ENCODE data around the gene TAPBPL.
A peak's percentile ranks its signal among the peaks of the same experiment; 100 is the strongest.
"Not testable (repeated sequence)": the region's sequence is repeated elsewhere in the genome, so short reads cannot be mapped to it uniquely, and the experiment has no call there.

Gene TAPBPL

GRCh38 chr12:6462234-6462995, 10.6 kb downstream of the TAPBPL start:
- no peak for DNase-seq (ENCODE audit: low read depth in 2 of 2)

GRCh38 chr12:6463216-6463615, 11.4 kb downstream of the TAPBPL start:
- no peak for DNase-seq (ENCODE audit: low read depth in 2 of 2)

- DNase-seq (ENCODE audit: low read depth in 2 of 2) = no peak
These were observed 12.0 kb downstream of the TAPBPL start for GRCh38 chr12:6463858-6464257.

GRCh38 chr12:6464531-6464930, 12.7 kb downstream of the TAPBPL start:
- DNase-seq (ENCODE audit: low read depth in 2 of 2) = no peak

- peak in 1 of 2 experiments; percentile 44 for DNase-seq (ENCODE audit: low read depth in 2 of 2)
These were observed 13.8 kb downstream of the TAPBPL start for GRCh38 chr12:6465467-6466183.

- no peak for DNase-seq (ENCODE audit: low read depth in 2 of 2)
These were observed 14.3 kb downstream of the TAPBPL start for GRCh38 chr12:6466184-6466573.

GRCh38 chr12:6466751-6467150, 14.9 kb downstream of the TAPBPL start:
- DNase-seq (ENCODE audit: low read depth in 2 of 2) = not testable (repeated sequence)

GRCh38 chr12:6467571-6468282, 15.9 kb downstream of the TAPBPL start:
- DNase-seq (ENCODE audit: low read depth in 2 of 2) = not testable (repeated sequence)

- DNase-seq (ENCODE audit: low read depth in 2 of 2) = no peak
These were observed 16.4 kb downstream of the TAPBPL start for GRCh38 chr12:6468283-6468575.

GRCh38 chr12:6469092-6469491, 17.2 kb downstream of the TAPBPL start:
- DNase-seq (ENCODE audit: low read depth in 2 of 2) = no peak

GRCh38 chr12:6469609-6470374, 17.9 kb downstream of the TAPBPL start:
- DNase-seq (ENCODE audit: low read depth in 2 of 2) = no peak

GRCh38 chr12:6470375-6471163, 18.7 kb downstream of the TAPBPL start, which contains the start of gene VAMP1:
Gene VAMP1 (minus strand): TSS chr12:6470677. CDS start chr12:6470531, 146 bp downstream.
- DNase-seq (ENCODE audit: low read depth in 2 of 2) = peak; percentile 95 to 96

GRCh38 chr12:6471989-6472360, 20.1 kb downstream of the TAPBPL start:
- no peak for DNase-seq (ENCODE audit: low read depth in 2 of 2)

GRCh38 chr12:6472491-6472890, 20.6 kb downstream of the TAPBPL start:
- no peak for DNase-seq (ENCODE audit: low read depth in 2 of 2)

- not testable (repeated sequence) for DNase-seq (ENCODE audit: low read depth in 2 of 2)
These were observed 23.6 kb downstream of the TAPBPL start for GRCh38 chr12:6475233-6475975.

- no peak for DNase-seq (ENCODE audit: low read depth in 2 of 2)
These were observed 24.6 kb downstream of the TAPBPL start for GRCh38 chr12:6476489-6476888.

- DNase-seq (ENCODE audit: low read depth in 2 of 2) = not testable (repeated sequence)
These were observed 25.9 kb downstream of the TAPBPL start for GRCh38 chr12:6477601-6478377.

- peak in 1 of 2 experiments; percentile 31 for DNase-seq (ENCODE audit: low read depth in 2 of 2)
These were observed 26.6 kb downstream of the TAPBPL start for GRCh38 chr12:6478416-6478815.

- no peak for DNase-seq (ENCODE audit: low read depth in 2 of 2)
These were observed 36.4 kb downstream of the TAPBPL start for GRCh38 chr12:6488240-6488639.

GRCh38 chr12:6489449-6489848, 37.6 kb downstream of the TAPBPL start:
- DNase-seq (ENCODE audit: low read depth in 2 of 2) = no peak
